IMR-90 (cell line): ENCODE data around the gene POLR2L. TPM values are rescaled to one million over a fixed set of nuclear protein-coding genes. Genes with fewer than 3 reads are reported as not detected.

Experiments used
- ATAC-seq: fragments of 200-7000 bp; cut with Tn5 transposase; 2 replicates; pipeline ENCODE4 v1.9.1; 2020; ENCODE audit warnings: low read depth, mild to moderate bottlenecking, moderate library complexity
- BruUV-seq: library from RNA; stranded (reverse); fragments of 400-500 nt; replicated peaks from 2 replicates; lab custom pipeline; 2021; lab: Mats Ljungman, UMichigan
- CTCF ChIA-PET: fragments of 300-600 bp; formaldehyde crosslinking; extraction: SDS; loops from one replicate; lab custom pipeline; 2021; ENCODE audit warnings: antibody characterized with exemption; lab: Yijun Ruan, JAX
- POLR2A ChIA-PET: fragments of 300-600 bp; sonication (Branson Sonifier 250); formaldehyde crosslinking; loops from one replicate; lab custom pipeline; 2022; ENCODE audit warnings: antibody characterized with exemption; ENCODE audit not compliant: unreplicated experiment; lab: Charles Lee
- DNase-seq: peaks from one replicate; pipeline ENCODE4 v3.0.0; 2013
- H2AFZ ChIP-seq: replicated peaks from 2 replicates; pipeline ENCODE3; 2013; ENCODE audit warnings: low read length, mild to moderate bottlenecking; ENCODE audit not compliant: poor library complexity
- H2AK5ac ChIP-seq: 2 replicates; pipeline ENCODE4 v1.6.1; 2013; ENCODE audit warnings: low read depth, low read length, inconsistent platforms
- H2AK9ac ChIP-seq: replicated peaks from 2 replicates; pipeline ENCODE3; 2013; ENCODE audit warnings: mild to moderate bottlenecking, low read depth, low read length, moderate library complexity; ENCODE audit not compliant: poor library complexity
- H2BK120ac ChIP-seq: 2 replicates; pipeline ENCODE4 v1.6.1; 2013; ENCODE audit warnings: low read depth, low read length, inconsistent platforms
- H2BK15ac ChIP-seq: 3 replicates; pipeline ENCODE4 v1.6.1; 2013; ENCODE audit warnings: low read depth, low read length, inconsistent platforms
- H2BK20ac ChIP-seq: 2 replicates; pipeline ENCODE4 v1.6.1; 2013; ENCODE audit warnings: low read depth, mild to moderate bottlenecking, inconsistent platforms, low read length, moderate library complexity
- H2BK5ac ChIP-seq: 2 replicates; pipeline ENCODE4 v1.6.1; 2013; ENCODE audit warnings: mild to moderate bottlenecking, low read depth, low read length, inconsistent platforms; ENCODE audit not compliant: poor library complexity, severe bottlenecking
- H3K14ac ChIP-seq: replicated peaks from 2 replicates; pipeline ENCODE4 v1.6.1; 2013; ENCODE audit warnings: low read depth, low read length, inconsistent platforms
- H3K18ac ChIP-seq: 2 replicates; pipeline ENCODE4 v1.6.1; 2013; ENCODE audit warnings: low read depth, low read length, control low read depth
- H3K23ac ChIP-seq: 2 replicates; pipeline ENCODE4 v1.6.1; 2013; ENCODE audit warnings: low read depth, low read length, inconsistent platforms
- H3K27ac ChIP-seq: 2 replicates; pipeline ENCODE4 v1.5.1; 2013; ENCODE audit warnings: mild to moderate bottlenecking, control low read depth, low read length; ENCODE audit not compliant: insufficient read depth
- H3K27me3 ChIP-seq: 2 replicates; pipeline ENCODE4 v1.6.1; 2013; ENCODE audit warnings: low read length; ENCODE audit not compliant: control insufficient read depth, insufficient read depth
- H3K36me3 ChIP-seq: 2 replicates; pipeline ENCODE4 v1.6.1; 2013; ENCODE audit warnings: low read length, mixed read lengths; ENCODE audit not compliant: control insufficient read depth, insufficient read depth
- H3K4ac ChIP-seq: 2 replicates; pipeline ENCODE4 v1.6.1; 2013; ENCODE audit warnings: low read depth, low read length, inconsistent platforms
- H3K4me1 ChIP-seq: 2 replicates; pipeline ENCODE4 v1.6.1; 2013; ENCODE audit warnings: low read length, mixed read lengths; ENCODE audit not compliant: control insufficient read depth, insufficient read depth
- H3K4me2 ChIP-seq: 2 replicates; pipeline ENCODE4 v1.6.1; 2013; ENCODE audit warnings: low read depth, mild to moderate bottlenecking, control low read depth, low read length, moderate library complexity
- H3K4me3 ChIP-seq: 2 replicates; pipeline ENCODE4 v1.5.1; 2013; ENCODE audit warnings: low read depth, mild to moderate bottlenecking, control low read depth, low read length, moderate library complexity; ENCODE audit not compliant: insufficient read depth
- H3K56ac ChIP-seq: 2 replicates; pipeline ENCODE4 v1.6.1; 2013; ENCODE audit warnings: low read length, inconsistent platforms; ENCODE audit not compliant: insufficient read depth; ENCODE audit errors: extremely low read depth
- H3K79me1 ChIP-seq, 2 experiments: 2 replicates each; pipeline ENCODE4 v1.6.1; 2013; ENCODE audit warnings: low read length in 2 of 2, inconsistent platforms in 1 of 2, low read depth in 1 of 2
- H3K9ac ChIP-seq: 2 replicates; pipeline ENCODE4 v1.6.1; 2013; ENCODE audit warnings: low read depth, low read length, control low read depth
- H3K9me1 ChIP-seq: 2 replicates; pipeline ENCODE4 v1.6.1; 2013; ENCODE audit warnings: low read length, inconsistent platforms; ENCODE audit not compliant: insufficient read depth
- H3K9me3 ChIP-seq: 2 replicates; pipeline ENCODE4 v1.6.1; 2013; ENCODE audit warnings: low read length; ENCODE audit not compliant: control insufficient read depth, insufficient read depth
- H4K20me1 ChIP-seq: 2 replicates; pipeline ENCODE4 v1.6.1; 2013; ENCODE audit warnings: low read length, inconsistent platforms; ENCODE audit not compliant: insufficient read depth
- H4K5ac ChIP-seq: 2 replicates; pipeline ENCODE4 v1.6.1; 2013; ENCODE audit warnings: mild to moderate bottlenecking, low read depth, low read length, control low read depth
- H4K8ac ChIP-seq, 2 experiments: 2 replicates each; pipeline ENCODE4 v1.6.1; 2013; ENCODE audit warnings: low read depth in 2 of 2, low read length in 2 of 2, control low read depth in 1 of 2, inconsistent platforms in 1 of 2
- H4K91ac ChIP-seq: 2 replicates; pipeline ENCODE4 v1.6.1; 2013; ENCODE audit warnings: low read depth, low read length, inconsistent platforms; ENCODE audit not compliant: insufficient read depth
- BHLHE40 ChIP-seq: fragments of 150-350 bp; IDR thresholded peaks from 2 replicates; pipeline ENCODE4 v1.6.1; 2016; ENCODE audit warnings: mild to moderate bottlenecking, low read depth, low read length
- CEBPB ChIP-seq: IDR thresholded peaks from 2 replicates; pipeline ENCODE4 v1.6.1; 2012; ENCODE audit warnings: low read depth, low read length, improper control_type of control experiment
- CHD1 ChIP-seq: IDR thresholded peaks from 2 replicates; pipeline ENCODE4 v1.6.1; 2012; ENCODE audit warnings: low read depth, low read length, improper control_type of control experiment
- FOS ChIP-seq: fragments of 150-350 bp; IDR thresholded peaks from 2 replicates; pipeline ENCODE4 v1.6.1; 2016; ENCODE audit warnings: low read depth, low read length
- MAFK ChIP-seq: IDR thresholded peaks from 2 replicates; pipeline ENCODE4 v1.6.1; 2012; ENCODE audit warnings: low read depth, low read length, improper control_type of control experiment
- MAZ ChIP-seq: IDR thresholded peaks from 2 replicates; pipeline ENCODE4 v1.6.1; 2012; ENCODE audit warnings: low read depth, mild to moderate bottlenecking, low read length, improper control_type of control experiment, moderate library complexity, borderline replicate concordance
- RAD21 ChIP-seq: IDR thresholded peaks from 2 replicates; pipeline ENCODE4 v1.6.1; 2012; ENCODE audit warnings: low read length, improper control_type of control experiment
- RCOR1 ChIP-seq: IDR thresholded peaks from 2 replicates; pipeline ENCODE4 v1.6.1; 2012; ENCODE audit warnings: mild to moderate bottlenecking, low read length, improper control_type of control experiment; ENCODE audit not compliant: insufficient replicate concordance
- SMC3 ChIP-seq: fragments of 150-350 bp; IDR thresholded peaks from 2 replicates; pipeline ENCODE4 v1.6.1; 2016; ENCODE audit warnings: low read depth, mild to moderate bottlenecking, antibody characterized with exemption, low read length, moderate library complexity
- WGBS, 2 experiments: methylation state at CpG; one replicate each; pipeline versions ENCODE4 v1.1.5 to v1.1.7; 2013; ENCODE audit warnings: missing lambda C conversion rate in 2 of 2; ENCODE audit not compliant: insufficient read length in 1 of 2; ENCODE audit errors: extremely low coverage in 2 of 2; 5-methylcytosine and 5-hydroxymethylcytosine counted together
- dilution Hi-C: fragments of 300-500 bp; cut with HindIII; formaldehyde crosslinking; loops from one replicate; pipeline ENCODE4 v1.14.3; 2018; ENCODE audit warnings: low sequenced_read_pairs; ENCODE audit not compliant: unreplicated experiment
- in situ Hi-C: fragments of 300-500 bp; cut with MboI; formaldehyde crosslinking; loops from 3 replicates; pipeline ENCODE4 v1.14.3; 2019; ENCODE audit warnings: low sequenced_read_pairs, inconsistent platforms, mixed read lengths
- intact Hi-C: fragments of 100-400 bp; cut with micrococcal nuclease; formaldehyde crosslinking; loops from 2 replicates; pipeline ENCODE4 v1.10.0; 2022
- polyA plus RNA-seq, 3 experiments: library from polyadenylated mRNA; depleted of rRNA; stranded (reverse); fragments of >200 nt; gene quantifications; 2 replicates each; pipeline ENCODE4 v1.2.3, GENCODE V29; 2012; ENCODE audit warnings: low replicate concordance in 1 of 3
- total RNA-seq: library from RNA; depleted of rRNA; stranded (reverse); fragments of >200 nt; gene quantifications from 2 replicates; pipeline ENCODE4 v1.2.3, GENCODE V29; 2012
- TF ChIP-seq, protein P1 (sequence below): fragments of 150-350 bp; IDR thresholded peaks from 2 replicates; pipeline ENCODE4 v1.6.1; 2016; ENCODE audit warnings: low read depth, mild to moderate bottlenecking, low read length, moderate library complexity, borderline replicate concordance

Gene POLR2L
- total and polyA plus RNA-seq, 2 of the 4 experiments (the other 2 are of a cell fraction) = 44.4 to 416 TPM

DNA sequence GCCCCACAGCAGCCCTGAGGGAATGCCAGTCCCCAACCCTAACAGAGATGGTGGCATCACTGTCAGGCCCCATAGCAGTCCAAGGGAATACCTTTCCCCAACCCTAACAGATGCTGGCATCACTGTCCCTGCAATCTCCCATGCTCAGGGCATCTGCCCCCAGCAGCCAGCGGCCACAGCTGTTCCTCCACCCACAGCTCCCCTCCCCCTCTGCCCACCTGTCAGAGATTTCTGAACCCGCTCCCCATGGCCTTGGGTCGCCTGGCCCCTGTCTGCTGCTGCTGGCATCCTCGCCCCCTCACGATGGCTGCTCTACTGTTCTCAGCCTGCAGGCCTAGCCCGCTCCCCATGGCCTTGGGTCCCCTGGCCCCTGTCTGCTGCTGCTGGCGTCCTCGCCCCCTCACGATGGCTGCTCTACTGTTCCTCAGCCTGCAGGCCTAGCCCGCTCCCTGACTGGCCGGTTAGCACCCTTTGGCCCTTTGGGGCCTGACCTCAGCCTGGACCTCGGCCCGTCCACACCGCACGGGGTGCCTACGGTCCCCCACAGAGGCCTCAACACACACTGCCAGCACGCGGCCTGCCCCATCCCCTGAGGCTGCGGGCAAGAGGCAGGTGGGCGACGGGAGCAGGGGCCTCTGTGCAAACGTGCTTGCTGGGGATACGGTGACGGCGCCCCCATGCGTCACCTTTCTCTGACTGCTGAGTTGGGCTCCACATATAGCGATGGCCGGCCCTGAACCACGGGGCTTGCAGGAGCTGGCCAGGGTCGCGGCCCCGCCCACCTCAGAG is 47.6 kb upstream of the POLR2L start (continued):
- TF ChIP-seq MAZ = no peak

GRCh38 chr11:889257-889656 is 46.9 kb upstream of the POLR2L start:
- Histone ChIP-seq H4K8ac (no peak overlapping the region), H4K91ac (no peak overlapping the region), H3K27me3 (no peaks in the 10 kb centered on the region), H2AK9ac (no peak overlapping the region), H4K5ac (no peak overlapping the region), H2AFZ (no peak overlapping the region), H3K4me3 (no peak overlapping the region), H3K18ac (no peak overlapping the region), H3K27ac (no peak overlapping the region), H3K9me1 (no peaks in the 10 kb centered on the region), H3K79me1 (no peaks in the 10 kb centered on the region), H2BK5ac (no peak overlapping the region), H2BK15ac (no peak overlapping the region), H3K14ac (no peak overlapping the region), H3K9me3 (no peaks in the 10 kb centered on the region), H3K4me1 (peaks cover 2% of the 10 kb centered on the region; the same call in 1 of the 2 replicates), H3K23ac (no peak overlapping the region), H3K56ac (no peak overlapping the region), H2BK120ac (no peak overlapping the region), H3K4me2 (no peak overlapping the region), H2BK20ac (no peak overlapping the region), H3K4ac (no peak overlapping the region), H2AK5ac (no peak overlapping the region), H3K36me3 (peaks cover 23% of the 10 kb centered on the region), H3K9ac (no peak overlapping the region), H4K20me1 (no peaks in the 10 kb centered on the region; the same call in 1 of the 2 replicates)
- TF ChIP-seq RCOR1 (no peak), CEBPB (no peak), BHLHE40 (no peak), FOS (no peak), RAD21 (no peak), CHD1 (no peak), MAFK (no peak), SMC3 (no peak)
- TF ChIP-seq, protein P1, sequence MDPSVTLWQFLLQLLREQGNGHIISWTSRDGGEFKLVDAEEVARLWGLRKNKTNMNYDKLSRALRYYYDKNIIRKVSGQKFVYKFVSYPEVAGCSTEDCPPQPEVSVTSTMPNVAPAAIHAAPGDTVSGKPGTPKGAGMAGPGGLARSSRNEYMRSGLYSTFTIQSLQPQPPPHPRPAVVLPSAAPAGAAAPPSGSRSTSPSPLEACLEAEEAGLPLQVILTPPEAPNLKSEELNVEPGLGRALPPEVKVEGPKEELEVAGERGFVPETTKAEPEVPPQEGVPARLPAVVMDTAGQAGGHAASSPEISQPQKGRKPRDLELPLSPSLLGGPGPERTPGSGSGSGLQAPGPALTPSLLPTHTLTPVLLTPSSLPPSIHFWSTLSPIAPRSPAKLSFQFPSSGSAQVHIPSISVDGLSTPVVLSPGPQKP = no peak
- ChIA-PET CTCF (no interaction called here), POLR2A (no interaction called here)
- dilution Hi-C loops = no loop called here
- intact Hi-C loops = no loop called here
- 95% methylated on average over 11 of the region's 13 CpGs; no CpG with 5 or more reads in 1 of the 2 experiments for WGBS, 2 experiments
- DNase-seq = no peak
- BruUV-seq = no TSS peak
- ATAC-seq = no peak
- in situ Hi-C loops = no loop called here
